GM19351 (cell line): ENCODE measurements around the gene LINC01488.

Experiments used
- ATAC-seq: cut with Tn5 transposase; IDR thresholded peaks from one replicate; pipeline ENCODE4 v1.9.1; 2021; ENCODE audit warnings: mild to moderate bottlenecking, moderate library complexity; ENCODE audit not compliant: unreplicated experiment

Gene LINC01488

GRCh38 chr11:69444381-69445130 is 36.9 kb upstream of the LINC01488 start:
- no peak for ATAC-seq

GRCh38 chr11:69445131-69445470 is 36.4 kb upstream of the LINC01488 start:
- ATAC-seq, result no peak

- no peak for ATAC-seq
These were observed 35.4 kb upstream of the LINC01488 start for GRCh38 chr11:69446108-69446507.

GRCh38 chr11:69447786-69448185 is 33.7 kb upstream of the LINC01488 start:
- ATAC-seq, result no peak

- no peak for ATAC-seq
These were observed 32.8 kb upstream of the LINC01488 start for GRCh38 chr11:69448471-69449284.

- ATAC-seq, result no peak
These were observed 32.0 kb upstream of the LINC01488 start for GRCh38 chr11:69449320-69450063.

- ATAC-seq, result no peak
These were observed 31.2 kb upstream of the LINC01488 start for GRCh38 chr11:69450064-69450856.

- ATAC-seq, result no peak
These were observed 30.6 kb upstream of the LINC01488 start for GRCh38 chr11:69450857-69451220.

GRCh38 chr11:69451289-69451688 is 30.2 kb upstream of the LINC01488 start:
- no peak for ATAC-seq

- no peak for ATAC-seq
These were observed 29.1 kb upstream of the LINC01488 start for GRCh38 chr11:69452206-69452987.

GRCh38 chr11:69453151-69453550 is 28.3 kb upstream of the LINC01488 start:
- no peak for ATAC-seq

GRCh38 chr11:69454018-69454417 is 27.4 kb upstream of the LINC01488 start:
- ATAC-seq, result no peak

GRCh38 chr11:69455969-69456368 is 25.5 kb upstream of the LINC01488 start:
- no peak for ATAC-seq

GRCh38 chr11:69456712-69457111 is 24.8 kb upstream of the LINC01488 start:
- ATAC-seq, result no peak

GRCh38 chr11:69459848-69460539 is 21.5 kb upstream of the LINC01488 start:
- no peak for ATAC-seq

GRCh38 chr11:69460540-69461257 is 20.8 kb upstream of the LINC01488 start:
- no peak for ATAC-seq

- no peak for ATAC-seq
These were observed 20.0 kb upstream of the LINC01488 start for GRCh38 chr11:69461272-69461962.
